Gastrocnemius medialis (tissue), 4 donors: Measurements from ENCODE around the gene PCBP2. TPM values are rescaled to one million over a fixed set of nuclear protein-coding genes. Genes with fewer than 3 reads are reported as not detected.

Source experiments
- ATAC-seq, 2 donors: fragments of 150-250 bp; one replicate each; pipeline ENCODE4 v1.9.1; 2016
- DNase-seq, 2 donors: peaks; one replicate each; pipeline ENCODE4 v3.0.0-alpha.2; 2019
- H3K27ac ChIP-seq, 4 donors: fragments of 200-600 bp; sonication (generic); 1 replicate in 1 of 4; 2 replicates in 3 of 4; pipeline ENCODE4 v1.5.1; 2016 to 2018; ENCODE audit warnings: mild to moderate bottlenecking in 2 of 4, moderate library complexity in 1 of 4
- H3K27me3 ChIP-seq, 3 donors: fragments of 200-600 bp; sonication (generic) in 2 of 3; 1 replicate in 1 of 3; 2 replicates in 2 of 3; pipeline versions ENCODE4 v1.5.1 to v1.6.0; 2016 to 2019; ENCODE audit warnings: mild to moderate bottlenecking in 1 of 3, moderate library complexity in 1 of 3
- H3K36me3 ChIP-seq, 2 donors: fragments of 200-600 bp; sonication (generic) in 1 of 2; one replicate each; pipeline ENCODE4 v1.5.1; 2017 to 2018
- H3K4me1 ChIP-seq, 2 donors: fragments of 200-600 bp; sonication (generic) in 1 of 2; one replicate each; pipeline ENCODE4 v1.5.1; 2016 to 2017; ENCODE audit warnings: mild to moderate bottlenecking in 2 of 2
- H3K4me3 ChIP-seq, 4 donors: fragments of 200-600 bp; sonication (generic) in 3 of 4; 1 replicate in 1 of 4; 2 replicates in 3 of 4; pipeline ENCODE4 v1.5.1; 2016 to 2019; ENCODE audit warnings: mild to moderate bottlenecking in 2 of 4
- H3K9me3 ChIP-seq, 3 donors: fragments of 200-600 bp; sonication (generic) in 2 of 3; 1 replicate in 1 of 3; 2 replicates in 2 of 3; pipeline ENCODE4 v1.5.1; 2016 to 2019
- POLR2A ChIP-seq, 2 donors: fragments of 450-650 bp; IDR thresholded peaks; one replicate each; pipeline ENCODE4 v1.6.1; 2017; ENCODE audit warnings: antibody characterized with exemption in 2 of 2, mild to moderate bottlenecking in 2 of 2, moderate library complexity in 2 of 2
- in situ Hi-C, 4 donors: fragments of 200-750 bp; cut with MboI; loops; one replicate each; pipeline versions ENCODE4 v1.15.0 to v1.8.0; 2017; ENCODE audit warnings: low sequenced_read_pairs in 4 of 4
- intact Hi-C: fragments of 100-400 bp; cut with DNase I; formaldehyde crosslinking; loops from one replicate; pipeline ENCODE4 v1.15.1; 2023; ENCODE audit warnings: low total_unique reads
- total RNA-seq, 4 donors: library from RNA; depleted of rRNA; stranded (reverse); fragments of >200 nt; gene quantifications; one replicate each; pipeline versions ENCODE4 v1.1.0 to v1.2.3, GENCODE V29; 2016
- TF ChIP-seq, protein P1 (sequence below), 5 experiments: fragments of 450-650 bp in 3 of 5; fragments of 200-600 bp in 2 of 5; sonication (generic) in 2 of 5; IDR thresholded peaks in 4 of 5; conservative IDR thresholded peaks in 1 of 5; 1 replicate in 4 of 5; 2 replicates in 1 of 5; pipeline ENCODE4 v1.5.1; 2016 to 2019; ENCODE audit warnings: antibody characterized with exemption in 5 of 5, mild to moderate bottlenecking in 3 of 5, moderate library complexity in 3 of 5

PCBP2 gene
- total RNA-seq, 4 donors from 2014 or later, result 113 to 257 (median 191) TPM

DNA sequence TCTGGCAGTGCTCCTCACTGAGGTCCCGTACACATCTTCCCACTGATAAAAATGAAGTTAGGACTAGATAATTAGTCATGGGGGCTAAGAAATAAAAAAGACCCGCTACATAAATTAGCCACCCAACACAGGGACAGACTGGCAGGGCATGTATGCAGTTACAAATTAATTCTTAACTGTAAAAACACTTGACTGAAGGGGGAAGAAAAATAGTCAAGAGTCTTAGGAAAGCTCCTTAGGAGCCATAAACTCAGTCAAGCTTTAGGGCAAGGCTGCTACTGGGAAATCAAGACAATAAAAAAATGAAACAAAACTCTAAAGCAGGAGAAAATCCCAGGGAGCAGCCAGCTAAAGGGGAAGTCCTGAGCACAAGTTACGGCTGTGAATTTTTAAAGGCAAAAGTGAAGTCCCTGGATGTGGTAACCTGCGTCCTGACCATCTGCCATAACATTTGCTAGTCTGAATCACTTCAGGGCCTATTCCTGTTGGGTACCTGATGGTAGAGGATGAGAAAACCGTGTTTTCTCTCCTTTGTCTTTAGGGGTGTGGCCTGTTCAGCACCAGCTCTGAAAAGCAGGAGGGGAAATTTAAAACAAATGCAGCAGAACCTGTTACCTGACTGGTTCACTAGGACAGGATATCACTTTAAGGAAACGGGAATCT lies 62.9 kb downstream of the PCBP2 start:
- in situ Hi-C loops, result loop anchor here in 2 of 4 donors (10.0 kb wide), 1 partner anchor 160 kb away; no protein-coding TSS in a partner anchor
- TF ChIP-seq POLR2A (IDR thresholded peaks at IDR 0.05), result no peak
- TF ChIP-seq, protein P1, sequence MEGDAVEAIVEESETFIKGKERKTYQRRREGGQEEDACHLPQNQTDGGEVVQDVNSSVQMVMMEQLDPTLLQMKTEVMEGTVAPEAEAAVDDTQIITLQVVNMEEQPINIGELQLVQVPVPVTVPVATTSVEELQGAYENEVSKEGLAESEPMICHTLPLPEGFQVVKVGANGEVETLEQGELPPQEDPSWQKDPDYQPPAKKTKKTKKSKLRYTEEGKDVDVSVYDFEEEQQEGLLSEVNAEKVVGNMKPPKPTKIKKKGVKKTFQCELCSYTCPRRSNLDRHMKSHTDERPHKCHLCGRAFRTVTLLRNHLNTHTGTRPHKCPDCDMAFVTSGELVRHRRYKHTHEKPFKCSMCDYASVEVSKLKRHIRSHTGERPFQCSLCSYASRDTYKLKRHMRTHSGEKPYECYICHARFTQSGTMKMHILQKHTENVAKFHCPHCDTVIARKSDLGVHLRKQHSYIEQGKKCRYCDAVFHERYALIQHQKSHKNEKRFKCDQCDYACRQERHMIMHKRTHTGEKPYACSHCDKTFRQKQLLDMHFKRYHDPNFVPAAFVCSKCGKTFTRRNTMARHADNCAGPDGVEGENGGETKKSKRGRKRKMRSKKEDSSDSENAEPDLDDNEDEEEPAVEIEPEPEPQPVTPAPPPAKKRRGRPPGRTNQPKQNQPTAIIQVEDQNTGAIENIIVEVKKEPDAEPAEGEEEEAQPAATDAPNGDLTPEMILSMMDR (IDR thresholded peaks at IDR 0.05 in 4 of 5, conservative IDR thresholded peaks at IDR 0.05 in 1 of 5), result no peak
- H3K9me3 ChIP-seq, result no peaks in the 10 kb centered on the region
- DNase-seq, result no peak
- no peaks in the 10 kb centered on the region for H3K27me3 ChIP-seq
- H3K4me3 ChIP-seq, result no peak overlapping the region
- no peak for ATAC-seq
- no peaks in the 10 kb centered on the region for H3K4me1 ChIP-seq
- H3K36me3 ChIP-seq, result peaks cover 0 to 92% of the 10 kb centered on the region in 2 donors
- intact Hi-C loops, result no loop called here
- H3K27ac ChIP-seq, result no peak overlapping the region

DNA sequence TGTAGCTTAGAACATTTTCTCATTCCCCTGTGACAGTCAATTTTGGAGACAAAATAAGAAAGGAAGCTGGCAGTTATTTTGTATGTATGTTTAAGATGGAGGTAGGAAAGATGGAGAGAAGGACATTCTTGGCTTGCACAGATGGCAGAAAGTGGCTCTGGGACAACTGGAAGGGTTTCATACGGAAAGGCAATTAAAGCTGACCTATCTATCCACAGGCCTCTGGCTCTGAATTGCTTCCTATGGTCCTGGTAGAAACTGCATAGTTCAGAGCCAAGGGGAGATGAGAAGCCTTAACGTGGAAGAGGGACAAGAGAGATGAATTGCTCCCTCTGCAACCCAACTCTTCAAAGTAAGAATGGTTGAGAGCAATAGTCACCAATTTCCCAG lies 63.4 kb downstream of the PCBP2 start:
- Histone ChIP-seq H3K4me3 (no peak overlapping the region), H3K27me3 (no peaks in the 10 kb centered on the region), H3K27ac (no peak overlapping the region), H3K9me3 (no peaks in the 10 kb centered on the region), H3K4me1 (no peaks in the 10 kb centered on the region), H3K36me3 (peaks cover 0 to 92% of the 10 kb centered on the region in 2 donors)
- TF ChIP-seq, protein P1 (IDR thresholded peaks at IDR 0.05 in 4 of 5, conservative IDR thresholded peaks at IDR 0.05 in 1 of 5), result no peak
- TF ChIP-seq POLR2A (IDR thresholded peaks at IDR 0.05), result no peak
- intact Hi-C loops (no loop called here), in situ Hi-C loops (loop anchor here in 2 of 4 donors (10.0 kb wide), 1 partner anchor 160 kb away; no protein-coding TSS in a partner anchor)
- no peak for DNase-seq
- ATAC-seq, result no peak

DNA sequence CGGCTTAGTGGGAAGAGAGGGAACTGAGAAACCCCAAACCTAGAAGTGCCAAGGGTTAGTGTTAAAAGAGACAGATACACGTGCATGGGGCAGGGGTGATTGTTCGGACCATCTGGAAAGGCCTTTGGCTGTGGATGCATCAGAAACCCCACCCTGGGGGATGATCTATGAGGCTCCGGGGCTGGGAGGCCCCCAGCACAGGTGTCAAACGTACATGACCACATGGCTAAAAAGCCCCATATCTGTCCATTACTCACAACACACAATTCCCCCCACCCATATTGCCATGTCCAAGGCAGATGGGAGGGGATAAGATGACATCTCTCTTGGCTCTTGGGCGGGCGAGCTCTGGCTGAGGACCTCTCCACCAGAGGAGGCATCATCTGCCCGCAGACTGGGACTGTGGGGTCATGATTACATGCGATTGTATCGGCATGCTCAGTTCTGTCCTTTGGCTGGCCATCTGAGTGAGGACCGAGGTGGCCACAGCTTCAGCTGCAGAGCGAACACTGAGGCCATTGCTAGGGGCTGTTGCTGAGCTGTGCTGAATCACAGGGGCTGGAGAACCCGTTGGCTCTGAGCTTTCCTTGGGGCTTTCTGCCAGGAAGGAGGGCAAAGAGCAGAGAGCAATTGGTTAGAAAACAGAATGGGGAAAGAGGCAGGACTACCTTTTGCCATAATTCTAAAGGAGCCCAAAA lies 65.0 kb downstream of the PCBP2 start:
- intact Hi-C loops, result no loop called here
- peaks cover 0 to 98% of the 10 kb centered on the region in 2 donors for H3K36me3 ChIP-seq
- no peak overlapping the region for H3K27ac ChIP-seq
- no peaks in the 10 kb centered on the region for H3K27me3 ChIP-seq
- H3K9me3 ChIP-seq, result no peaks in the 10 kb centered on the region
- H3K4me3 ChIP-seq, result no peak overlapping the region
- ATAC-seq, result no peak
- no peak for DNase-seq
- in situ Hi-C loops, result loop anchor here in 2 of 4 donors (10.0 kb wide), 1 partner anchor 162 kb away; no protein-coding TSS in a partner anchor
- no peaks in the 10 kb centered on the region for H3K4me1 ChIP-seq
- TF ChIP-seq POLR2A (IDR thresholded peaks at IDR 0.05), result no peak
- TF ChIP-seq, protein P1 (IDR thresholded peaks at IDR 0.05 in 4 of 5, conservative IDR thresholded peaks at IDR 0.05 in 1 of 5), result no peak

DNA sequence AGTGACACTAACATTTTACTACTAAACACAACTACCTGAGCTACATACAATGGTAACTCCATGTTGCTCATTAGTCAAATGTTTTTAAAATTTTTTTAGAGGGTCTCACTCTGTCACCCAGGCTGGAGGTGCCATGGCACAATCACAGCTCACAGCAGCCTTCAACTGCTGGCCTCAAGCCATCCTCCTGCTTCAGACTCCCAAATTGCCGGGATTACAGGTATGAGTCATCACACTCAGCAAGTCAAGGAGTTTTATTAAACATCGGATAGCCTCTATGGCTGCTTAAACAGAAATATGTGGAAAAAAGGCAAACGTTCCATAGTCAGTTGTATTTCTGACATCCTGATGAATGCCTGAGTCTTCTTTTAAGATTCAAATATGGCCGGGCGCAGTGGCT lies 66.5 kb downstream of the PCBP2 start:
- H3K4me3 ChIP-seq, result no peak overlapping the region
- H3K9me3 ChIP-seq, result no peaks in the 10 kb centered on the region
- no peaks in the 10 kb centered on the region for H3K4me1 ChIP-seq
- TF ChIP-seq POLR2A (IDR thresholded peaks at IDR 0.05), result no peak
- TF ChIP-seq, protein P1 (IDR thresholded peaks at IDR 0.05 in 4 of 5, conservative IDR thresholded peaks at IDR 0.05 in 1 of 5), result no peak
- in situ Hi-C loops, result loop anchor here in 2 of 4 donors (10.0 kb wide), 1 partner anchor 164 kb away; no protein-coding TSS in a partner anchor
- no peak overlapping the region for H3K27ac ChIP-seq
- no peak for DNase-seq
- no peak for ATAC-seq
- no peaks in the 10 kb centered on the region for H3K27me3 ChIP-seq
- H3K36me3 ChIP-seq, result peaks cover 0 to 98% of the 10 kb centered on the region in 2 donors
- intact Hi-C loops, result no loop called here
